NB4 (cell line): ENCODE results near the gene IL1A.

Experiments used
- MAX ChIP-seq: IDR thresholded peaks from 2 replicates; pipeline ENCODE4 v1.6.1; 2011; ENCODE audit warnings: low read depth, low read length
- POLR2A ChIP-seq: IDR thresholded peaks from 2 replicates; pipeline ENCODE4 v1.6.1; 2011; ENCODE audit warnings: mild to moderate bottlenecking; ENCODE audit not compliant: insufficient read length; ENCODE audit errors: extremely low read depth
- TF ChIP-seq, protein P1 (sequence below): IDR thresholded peaks from one replicate; pipeline ENCODE4 v1.5.1; 2012; ENCODE audit warnings: low read depth, low read length

DNA sequence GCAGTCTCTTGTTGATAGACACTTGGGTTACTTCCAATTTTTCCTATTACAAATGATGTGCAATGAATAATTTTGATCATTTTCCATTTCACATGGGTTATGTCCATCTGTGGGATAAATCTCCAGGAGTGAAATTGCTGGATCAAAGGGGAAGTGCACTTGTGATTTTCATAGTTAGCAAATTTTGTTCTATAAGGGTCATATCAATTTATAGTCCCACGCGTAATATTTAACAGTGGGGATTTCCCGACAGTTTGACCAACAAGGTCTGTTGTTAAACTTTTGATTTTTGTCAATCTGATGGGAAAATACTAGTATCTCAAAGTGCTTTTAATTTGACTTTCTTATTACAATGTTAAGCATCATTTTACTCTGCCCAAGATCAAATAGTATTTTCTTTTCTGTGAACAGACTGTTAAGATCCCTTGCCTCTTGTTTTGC is 44.0 kb upstream of the IL1A start:
- TF ChIP-seq POLR2A, result no peak
- TF ChIP-seq, protein P1, sequence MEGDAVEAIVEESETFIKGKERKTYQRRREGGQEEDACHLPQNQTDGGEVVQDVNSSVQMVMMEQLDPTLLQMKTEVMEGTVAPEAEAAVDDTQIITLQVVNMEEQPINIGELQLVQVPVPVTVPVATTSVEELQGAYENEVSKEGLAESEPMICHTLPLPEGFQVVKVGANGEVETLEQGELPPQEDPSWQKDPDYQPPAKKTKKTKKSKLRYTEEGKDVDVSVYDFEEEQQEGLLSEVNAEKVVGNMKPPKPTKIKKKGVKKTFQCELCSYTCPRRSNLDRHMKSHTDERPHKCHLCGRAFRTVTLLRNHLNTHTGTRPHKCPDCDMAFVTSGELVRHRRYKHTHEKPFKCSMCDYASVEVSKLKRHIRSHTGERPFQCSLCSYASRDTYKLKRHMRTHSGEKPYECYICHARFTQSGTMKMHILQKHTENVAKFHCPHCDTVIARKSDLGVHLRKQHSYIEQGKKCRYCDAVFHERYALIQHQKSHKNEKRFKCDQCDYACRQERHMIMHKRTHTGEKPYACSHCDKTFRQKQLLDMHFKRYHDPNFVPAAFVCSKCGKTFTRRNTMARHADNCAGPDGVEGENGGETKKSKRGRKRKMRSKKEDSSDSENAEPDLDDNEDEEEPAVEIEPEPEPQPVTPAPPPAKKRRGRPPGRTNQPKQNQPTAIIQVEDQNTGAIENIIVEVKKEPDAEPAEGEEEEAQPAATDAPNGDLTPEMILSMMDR, result no peak
- no peak for TF ChIP-seq MAX
